ENCODE data around the gene KIF26B.

- TF ChIP-seq CTCF (conservative IDR thresholded peaks at IDR 0.05; ENCODE audit: low read depth, low read length) (no peak), RAD21 (IDR thresholded peaks at IDR 0.05; ENCODE audit: low read length) (no peak), MXI1 (IDR thresholded peaks at IDR 0.05; ENCODE audit: borderline replicate concordance, low read depth, low read length) (no peak), CEBPB (IDR thresholded peaks at IDR 0.05; ENCODE audit: low read depth, low read length) (no peak), POLR2A (IDR thresholded peaks at IDR 0.05; ENCODE audit: low read depth, low read length) (no peak), RCOR1 (IDR thresholded peaks at IDR 0.05; ENCODE audit: insufficient replicate concordance, low read length) (no peak), SMC3 (IDR thresholded peaks at IDR 0.05; ENCODE audit: low read depth, low read length) (no peak), CHD1 (IDR thresholded peaks at IDR 0.05; ENCODE audit: low read depth, low read length) (no peak), BHLHE40 (IDR thresholded peaks at IDR 0.05; ENCODE audit: low read depth, low read length) (no peak), FOS (IDR thresholded peaks at IDR 0.05; ENCODE audit: low read depth, low read length) (no peak)
Observed at GRCh38 chr1:245419989-245420388, 265.2 kb downstream of the KIF26B start.

Measured in IMR-90 (cell line).